Thoracic aorta (tissue), 2 donors: ENCODE measurements around the gene MED27. TPM values are rescaled to one million over a fixed set of nuclear protein-coding genes. Genes with fewer than 3 reads are reported as not detected.

Source experiments
- ATAC-seq: fragments of 150-250 bp; one replicate; pipeline ENCODE4 v1.8.0; 2017; ENCODE audit warnings: low read depth; ENCODE audit not compliant: insufficient number of reproducible peaks, low FRiP score
- DNase-seq: peaks from one replicate; pipeline ENCODE4 v3.0.0-alpha.2; 2020; ENCODE audit warnings: low spot score
- H3K27ac ChIP-seq, 2 donors: fragments of 200-600 bp; sonication (generic); 1 replicate in 1 of 2; 2 replicates in 1 of 2; pipeline ENCODE4 v1.5.1; 2016; ENCODE audit warnings: mild to moderate bottlenecking in 2 of 2, moderate library complexity in 2 of 2
- H3K27me3 ChIP-seq: fragments of 200-600 bp; sonication (generic); replicated peaks from 2 replicates; pipeline ENCODE4 v1.6.0; 2016; ENCODE audit warnings: mild to moderate bottlenecking; ENCODE audit not compliant: insufficient read depth
- H3K36me3 ChIP-seq: fragments of 200-600 bp; sonication (generic); one replicate; pipeline ENCODE4 v1.5.1; 2016
- H3K4me1 ChIP-seq, 2 donors: fragments of 200-600 bp; sonication (generic); 1 replicate in 1 of 2; 2 replicates in 1 of 2; pipeline versions ENCODE4 v1.5.1 to v1.6.0; 2016; ENCODE audit warnings: low read depth in 2 of 2, mild to moderate bottlenecking in 1 of 2; ENCODE audit not compliant: control insufficient read depth in 1 of 2
- H3K4me3 ChIP-seq: fragments of 200-600 bp; sonication (generic); 2 replicates; pipeline ENCODE4 v1.5.1; 2016; ENCODE audit warnings: mild to moderate bottlenecking
- H3K9me3 ChIP-seq: fragments of 200-600 bp; sonication (generic); 2 replicates; pipeline ENCODE4 v1.5.1; 2016
- total RNA-seq, 2 donors: library from RNA; depleted of rRNA; stranded (reverse); fragments of >200 nt; gene quantifications; one replicate each; pipeline versions ENCODE4 v1.1.0 to v1.2.3, GENCODE V29; 2016
- TF ChIP-seq, protein P1 (sequence below): fragments of 200-600 bp; sonication (generic); IDR thresholded peaks from one replicate; pipeline ENCODE4 v1.5.1; 2019; ENCODE audit warnings: antibody characterized with exemption

The MED27 gene
- total RNA-seq, 2 donors from 2014 or later: 19.3 to 26.5 TPM

- ATAC-seq (no peak), DNase-seq (no peak)
- Histone ChIP-seq H3K36me3 (no peaks in the 10 kb centered on the region), H3K4me1 (peaks cover 0 to 4% of the 10 kb centered on the region in 2 donors), H3K9me3 (peaks cover 12% of the 10 kb centered on the region), H3K27me3 (no peaks in the 10 kb centered on the region), H3K4me3 (no peak overlapping the region), H3K27ac (no peak overlapping the region)
- TF ChIP-seq, protein P1, sequence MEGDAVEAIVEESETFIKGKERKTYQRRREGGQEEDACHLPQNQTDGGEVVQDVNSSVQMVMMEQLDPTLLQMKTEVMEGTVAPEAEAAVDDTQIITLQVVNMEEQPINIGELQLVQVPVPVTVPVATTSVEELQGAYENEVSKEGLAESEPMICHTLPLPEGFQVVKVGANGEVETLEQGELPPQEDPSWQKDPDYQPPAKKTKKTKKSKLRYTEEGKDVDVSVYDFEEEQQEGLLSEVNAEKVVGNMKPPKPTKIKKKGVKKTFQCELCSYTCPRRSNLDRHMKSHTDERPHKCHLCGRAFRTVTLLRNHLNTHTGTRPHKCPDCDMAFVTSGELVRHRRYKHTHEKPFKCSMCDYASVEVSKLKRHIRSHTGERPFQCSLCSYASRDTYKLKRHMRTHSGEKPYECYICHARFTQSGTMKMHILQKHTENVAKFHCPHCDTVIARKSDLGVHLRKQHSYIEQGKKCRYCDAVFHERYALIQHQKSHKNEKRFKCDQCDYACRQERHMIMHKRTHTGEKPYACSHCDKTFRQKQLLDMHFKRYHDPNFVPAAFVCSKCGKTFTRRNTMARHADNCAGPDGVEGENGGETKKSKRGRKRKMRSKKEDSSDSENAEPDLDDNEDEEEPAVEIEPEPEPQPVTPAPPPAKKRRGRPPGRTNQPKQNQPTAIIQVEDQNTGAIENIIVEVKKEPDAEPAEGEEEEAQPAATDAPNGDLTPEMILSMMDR: no peak
Observed at GRCh38 chr9:131831380-131832165, 248.1 kb downstream of the MED27 start.

DNA sequence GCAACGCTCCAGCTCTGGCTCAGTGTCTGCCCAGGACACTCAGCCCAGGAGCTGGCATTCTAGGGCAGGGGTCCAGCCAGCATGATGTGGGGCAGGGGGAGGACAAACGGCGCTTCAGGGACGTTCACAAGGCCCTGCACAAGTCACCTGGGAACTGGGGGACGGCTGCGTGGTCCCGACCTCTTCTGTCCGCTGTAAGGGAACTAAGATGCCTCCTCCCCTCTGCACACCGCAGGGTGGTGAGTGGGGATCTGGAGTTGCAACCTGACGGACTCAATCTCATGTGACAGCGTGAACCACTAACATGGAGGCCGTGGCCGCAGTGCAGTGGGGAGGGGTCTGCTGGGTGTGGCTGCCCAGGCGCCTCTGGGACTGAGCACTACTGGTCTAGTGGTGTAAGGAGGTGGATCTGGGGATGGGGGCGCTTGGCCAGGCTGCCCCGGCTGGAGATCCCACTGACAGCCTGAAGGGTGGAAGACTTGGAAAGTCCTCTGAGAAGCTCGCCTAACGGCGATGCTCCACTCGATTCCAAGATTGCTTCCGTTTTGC, 251.8 kb downstream of the MED27 start:
- Histone ChIP-seq H3K27ac (no peak overlapping the region), H3K36me3 (no peaks in the 10 kb centered on the region), H3K27me3 (no peaks in the 10 kb centered on the region), H3K4me1 (no peaks in the 10 kb centered on the region), H3K4me3 (no peak overlapping the region), H3K9me3 (no peaks in the 10 kb centered on the region)
- ATAC-seq (no peak), DNase-seq (no peak)
- TF ChIP-seq, protein P1: no peak

GRCh38 chr9:131826966-131827525, 252.6 kb downstream of the MED27 start:
- no peaks in the 10 kb centered on the region for H3K27me3 ChIP-seq
- no peak overlapping the region for H3K27ac ChIP-seq
- DNase-seq (no peak), ATAC-seq (no peak)
- no peaks in the 10 kb centered on the region for H3K9me3 ChIP-seq
- TF ChIP-seq, protein P1: no peak
- H3K4me3 ChIP-seq: no peak overlapping the region
- H3K4me1 ChIP-seq: no peaks in the 10 kb centered on the region
- H3K36me3 ChIP-seq: no peaks in the 10 kb centered on the region

- Histone ChIP-seq H3K36me3 (no peaks in the 10 kb centered on the region), H3K27me3 (no peaks in the 10 kb centered on the region), H3K4me1 (no peaks in the 10 kb centered on the region), H3K4me3 (no peak overlapping the region), H3K27ac (no peak overlapping the region), H3K9me3 (no peaks in the 10 kb centered on the region)
- DNase-seq (no peak), ATAC-seq (no peak)
- TF ChIP-seq, protein P1: no peak
Observed at GRCh38 chr9:131826053-131826452, 253.6 kb downstream of the MED27 start.

DNA sequence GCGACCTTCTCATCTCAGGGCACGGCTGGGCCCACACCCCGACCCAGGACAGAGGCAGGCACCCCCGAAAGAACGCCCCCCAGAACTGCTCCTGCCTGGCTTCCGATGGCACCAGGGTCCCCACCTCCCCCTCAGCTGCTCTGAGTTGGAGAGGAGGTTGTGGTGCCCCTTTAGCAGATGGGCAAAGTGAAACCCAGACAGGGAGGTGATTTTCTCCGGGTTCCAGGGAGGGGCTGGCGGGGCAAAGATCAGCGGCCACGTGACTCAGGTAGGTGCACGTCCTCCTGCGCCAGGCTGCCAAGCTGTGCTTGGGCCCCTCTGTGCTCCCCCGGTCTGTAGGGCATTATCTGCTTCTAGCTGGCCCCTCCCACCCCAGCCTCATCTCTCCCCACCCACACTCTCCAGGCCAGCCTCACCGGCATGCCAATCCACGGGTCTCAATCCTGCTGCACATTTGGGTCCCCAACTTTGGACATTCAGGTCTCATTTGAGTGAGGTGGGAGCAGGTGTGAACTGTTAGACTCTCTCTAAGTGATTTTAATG, 254.6 kb downstream of the MED27 start:
- H3K36me3 ChIP-seq: no peaks in the 10 kb centered on the region
- H3K27ac ChIP-seq: no peak overlapping the region
- ATAC-seq: no peak
- DNase-seq: no peak
- TF ChIP-seq, protein P1: no peak
- no peaks in the 10 kb centered on the region for H3K27me3 ChIP-seq
- no peaks in the 10 kb centered on the region for H3K9me3 ChIP-seq
- H3K4me3 ChIP-seq: no peak overlapping the region
- H3K4me1 ChIP-seq: no peaks in the 10 kb centered on the region
